Measurements from ENCODE around the gene CCNDBP1.
"Not testable (repeated sequence)": the region's sequence is repeated elsewhere in the genome, so short reads cannot be mapped to it uniquely, and the experiment has no call there.

The CCNDBP1 gene

GRCh38 chr15:43185157-43186002, at the start of gene CCNDBP1:
TSS of gene CCNDBP1 (plus strand) at chr15:43185403. CDS start at chr15:43185499, 96 bp downstream.
- DNase-seq (ENCODE audit: low read depth in 4 of 4, low spot score in 1 of 4): peak; percentile 60 to 91 (median 70)

- DNase-seq (ENCODE audit: low read depth in 4 of 4, low spot score in 1 of 4): no peak
These were observed 41.8 kb upstream of the CCNDBP1 start for GRCh38 chr15:43143203-43143941.

GRCh38 chr15:43144512-43144911, 40.7 kb upstream of the CCNDBP1 start:
- no peak for DNase-seq (ENCODE audit: low read depth in 4 of 4, low spot score in 1 of 4)

GRCh38 chr15:43146184-43146583, 39.0 kb upstream of the CCNDBP1 start:
- no peak for DNase-seq (ENCODE audit: low read depth in 4 of 4, low spot score in 1 of 4)

- no peak for DNase-seq (ENCODE audit: low read depth in 4 of 4, low spot score in 1 of 4)
These were observed 34.8 kb upstream of the CCNDBP1 start for GRCh38 chr15:43150191-43150929.

- DNase-seq (ENCODE audit: low read depth in 4 of 4, low spot score in 1 of 4): no peak
These were observed 33.5 kb upstream of the CCNDBP1 start for GRCh38 chr15:43151688-43152087.

GRCh38 chr15:43153269-43153668, 31.9 kb upstream of the CCNDBP1 start:
- no peak for DNase-seq (ENCODE audit: low read depth in 4 of 4, low spot score in 1 of 4)

GRCh38 chr15:43165801-43166325, 19.3 kb upstream of the CCNDBP1 start:
- no peak for DNase-seq (ENCODE audit: low read depth in 4 of 4, low spot score in 1 of 4)

GRCh38 chr15:43167261-43167660, 17.9 kb upstream of the CCNDBP1 start:
- not testable (repeated sequence) for DNase-seq (ENCODE audit: low read depth in 4 of 4, low spot score in 1 of 4)

GRCh38 chr15:43168192-43169107, 16.8 kb upstream of the CCNDBP1 start:
- DNase-seq (ENCODE audit: low read depth in 4 of 4, low spot score in 1 of 4): no peak

- DNase-seq (ENCODE audit: low read depth in 4 of 4, low spot score in 1 of 4): no peak
These were observed 15.3 kb upstream of the CCNDBP1 start for GRCh38 chr15:43169888-43170287.

- not testable (repeated sequence) for DNase-seq (ENCODE audit: low read depth in 4 of 4, low spot score in 1 of 4)
These were observed 9.4 kb upstream of the CCNDBP1 start for GRCh38 chr15:43175656-43176309.

GRCh38 chr15:43177147-43177546, 8.1 kb upstream of the CCNDBP1 start:
- DNase-seq (ENCODE audit: low read depth in 4 of 4, low spot score in 1 of 4): not testable (repeated sequence)

GRCh38 chr15:43183270-43183669, 1.9 kb upstream of the CCNDBP1 start:
- DNase-seq (ENCODE audit: low read depth in 4 of 4, low spot score in 1 of 4): no peak

- DNase-seq (ENCODE audit: low read depth in 4 of 4, low spot score in 1 of 4): no peak
These were observed 637 bp upstream of the CCNDBP1 start for GRCh38 chr15:43184407-43185124.

- peak in 1 of 4 experiments; percentile 15 for DNase-seq (ENCODE audit: low read depth in 4 of 4, low spot score in 1 of 4)
These were observed 775 bp downstream of the CCNDBP1 start for GRCh38 chr15:43186003-43186353.

- DNase-seq (ENCODE audit: low read depth in 4 of 4, low spot score in 1 of 4): no peak
These were observed 2.4 kb downstream of the CCNDBP1 start for GRCh38 chr15:43187544-43188155.

GRCh38 chr15:43189296-43189695, 4.1 kb downstream of the CCNDBP1 start:
- DNase-seq (ENCODE audit: low read depth in 4 of 4, low spot score in 1 of 4): no peak

- DNase-seq (ENCODE audit: low read depth in 4 of 4, low spot score in 1 of 4): no peak
These were observed 5.0 kb downstream of the CCNDBP1 start for GRCh38 chr15:43190178-43190577.
